HepG2 (cell line): ENCODE results near the gene IFITM10. TPM values are rescaled to one million over a fixed set of nuclear protein-coding genes. Genes with fewer than 3 reads are reported as not detected.

ENCODE experiments used
- ATAC-seq: fragments of 200-7000 bp; cut with Tn5 transposase; 3 replicates; pipeline ENCODE4 v1.9.1; 2020; ENCODE audit warnings: mild to moderate bottlenecking, moderate library complexity
- BruUV-seq: library from RNA; stranded (reverse); fragments of 400-500 nt; replicated peaks from 2 replicates; lab custom pipeline; 2021; lab: Mats Ljungman, UMichigan
- CTCF ChIA-PET: fragments of 300-600 bp; formaldehyde crosslinking; extraction: SDS; loops from one replicate; lab custom pipeline; 2021; ENCODE audit warnings: low total read pairs, inconsistent platforms, low intra/inter-chr PET ratio; lab: Yijun Ruan, JAX
- POLR2A ChIA-PET: fragments of 350-600 bp; sonication (Branson Sonifier 250); formaldehyde crosslinking; loops from one replicate; lab custom pipeline; 2020; ENCODE audit warnings: antibody characterized with exemption, inconsistent platforms; lab: Yijun Ruan, JAX
- DNase-seq: peaks from one replicate; pipeline ENCODE4 v3.0.0-alpha.2; 2015; ENCODE audit warnings: low spot score
- FAIRE-seq: peaks from 3 replicates; lab custom pipeline; 2011; peaks lifted over from hg19 to GRCh38; lab: Jason Lieb, UNC
- H2AFZ ChIP-seq: one replicate; pipeline ENCODE4 v1.6.1; 2011; ENCODE audit warnings: low read length, inconsistent platforms
- H3K27ac ChIP-seq: fragments of 300-600 bp; 3 replicates; pipeline ENCODE4 v1.8.0; 2011; ENCODE audit warnings: mixed run types, mild to moderate bottlenecking, mixed read lengths, low read length, inconsistent platforms; ENCODE audit not compliant: insufficient read depth; ENCODE audit errors: extremely low read length
- H3K27me3 ChIP-seq, 2 experiments: fragments of 200-600 bp in 1 of 2; 2 replicates in 1 of 2; 3 replicates in 1 of 2; pipeline versions ENCODE4 v1.6.0 to v1.8.0; 2011; ENCODE audit warnings: low read length in 2 of 2, mild to moderate bottlenecking in 2 of 2, moderate library complexity in 2 of 2, inconsistent platforms in 1 of 2; ENCODE audit not compliant: insufficient read depth in 2 of 2, control insufficient read depth in 1 of 2
- H3K36me3 ChIP-seq, 2 experiments: fragments of 200-600 bp in 1 of 2; replicated peaks in 1 of 2; 2 replicates in 1 of 2; 3 replicates in 1 of 2; pipeline versions ENCODE4 v1.5.1 to v1.8.0; 2011; ENCODE audit warnings: low read length in 2 of 2, inconsistent platforms in 1 of 2; ENCODE audit not compliant: insufficient read depth in 2 of 2, control insufficient read depth in 1 of 2
- H3K4me1 ChIP-seq: 2 replicates; pipeline ENCODE4 v1.5.1; 2012; ENCODE audit warnings: low read length, inconsistent platforms; ENCODE audit not compliant: insufficient read depth
- H3K4me2 ChIP-seq: 2 replicates; pipeline ENCODE4 v1.6.0; 2011; ENCODE audit warnings: low read depth, low read length, inconsistent platforms
- H3K4me3 ChIP-seq, 3 experiments: fragments of 200-600 bp in 1 of 3; sonication (generic), shearing (Covaris generic) in 1 of 3; replicated peaks in 1 of 3; 2 replicates each; pipeline ENCODE4 v1.5.1; 2011 to 2016; ENCODE audit warnings: low read length in 3 of 3, inconsistent platforms in 2 of 3, low read depth in 2 of 3, mild to moderate bottlenecking in 2 of 3, control low read depth in 1 of 3, mixed read lengths in 1 of 3; ENCODE audit not compliant: insufficient read depth in 1 of 3
- H3K79me2 ChIP-seq: one replicate; pipeline ENCODE4 v1.6.1; 2011; ENCODE audit warnings: low read length, inconsistent platforms; ENCODE audit not compliant: insufficient read depth
- H3K9ac ChIP-seq: 2 replicates; pipeline ENCODE4 v1.6.0; 2011; ENCODE audit warnings: mild to moderate bottlenecking, low read depth, low read length, inconsistent platforms; ENCODE audit not compliant: insufficient read depth
- H3K9me3 ChIP-seq: 2 replicates; pipeline ENCODE4 v1.5.1; 2012; ENCODE audit warnings: mild to moderate bottlenecking, low read length
- H4K20me1 ChIP-seq: 2 replicates; pipeline ENCODE4 v1.6.0; 2011; ENCODE audit warnings: inconsistent platforms, mild to moderate bottlenecking, low read length, moderate library complexity; ENCODE audit not compliant: insufficient read depth
- AGO2 ChIP-seq: fragments of 200-400 bp; formaldehyde crosslinking; optimal IDR thresholded peaks from 2 replicates; pipeline ENCODE3; 2017; ENCODE audit warnings: mild to moderate bottlenecking, low read depth, low read length, moderate library complexity
- AKAP8 ChIP-seq: sonication (generic); formaldehyde crosslinking; IDR thresholded peaks from 2 replicates; pipeline ENCODE4 v1.5.1; 2020; ENCODE audit warnings: mild to moderate bottlenecking, missing genetic modification reagents
- DPF2 ChIP-seq: sonication (generic); formaldehyde crosslinking; IDR thresholded peaks from 2 replicates; pipeline ENCODE4 v1.4.0; 2020; ENCODE audit warnings: mild to moderate bottlenecking, low read depth, missing genetic modification reagents, borderline replicate concordance
- GATAD2A ChIP-seq: IDR thresholded peaks from 2 replicates; pipeline ENCODE4 v1.6.1; 2016
- GTF2F1 ChIP-seq: fragments of 150-350 bp; IDR thresholded peaks from 2 replicates; pipeline ENCODE4 v1.6.1; 2014; ENCODE audit warnings: low read length
- RBFOX2 ChIP-seq: fragments of 200-400 bp; formaldehyde crosslinking; IDR thresholded peaks from 2 replicates; pipeline ENCODE4 v1.6.1; 2017; ENCODE audit warnings: low read depth, mild to moderate bottlenecking, low read length
- SMAD1 ChIP-seq: sonication (generic); formaldehyde crosslinking; IDR thresholded peaks from 2 replicates; pipeline ENCODE4 v1.4.0; 2020; ENCODE audit warnings: missing genetic modification reagents, low read depth, mild to moderate bottlenecking, borderline replicate concordance
- ZFP82 ChIP-seq: sonication (generic); formaldehyde crosslinking; IDR thresholded peaks from 2 replicates; pipeline ENCODE4 v1.5.1; 2020; ENCODE audit warnings: mild to moderate bottlenecking, missing genetic modification reagents, borderline replicate concordance
- ZNF460 ChIP-seq: sonication (generic); formaldehyde crosslinking; IDR thresholded peaks from 2 replicates; pipeline ENCODE4 v1.5.1; 2020; ENCODE audit warnings: missing genetic modification reagents, mild to moderate bottlenecking, borderline replicate concordance
- ZNF597 ChIP-seq: sonication (generic); formaldehyde crosslinking; IDR thresholded peaks from 2 replicates; pipeline ENCODE4 v1.5.0; 2020; ENCODE audit warnings: missing genetic modification reagents
- WGBS: methylation state at CpG from one replicate; pipeline ENCODE4 v1.1.6; 2017; ENCODE audit warnings: low lambda C conversion rate; 5-methylcytosine and 5-hydroxymethylcytosine counted together
- in situ Hi-C: cut with HindIII; loops from 2 replicates; pipeline ENCODE4 v1.10.0; 2017; ENCODE audit warnings: low pct_unique_long_range_greater_than_20kb; ENCODE audit not compliant: extremely low pct_ligation_motif_present
- intact Hi-C: fragments of 100-400 bp; cut with micrococcal nuclease; formaldehyde crosslinking; loops from one replicate; pipeline ENCODE4 v1.10.0; 2022; ENCODE audit not compliant: unreplicated experiment
- polyA plus RNA-seq, 8 experiments: library from polyadenylated mRNA; depleted of rRNA in 3 of 8; stranded (reverse) in 7 of 8; unstranded in 1 of 8; fragments of >200 nt; fragmentation: Illumina TruSeq in 4 of 8; extraction: Trizol in 4 of 8; gene quantifications; 2 replicates each; pipeline versions ENCODE4 v1.2.1 to v1.2.3, GENCODE V29; 2011 to 2016; ENCODE audit warnings: low read depth in 4 of 8, missing spikeins in 1 of 8, mixed read lengths in 1 of 8; ENCODE audit not compliant: insufficient read depth in 1 of 8
- total RNA-seq, 5 experiments: library from RNA; depleted of rRNA; stranded (reverse); fragments of >200 nt; fragmentation: Illumina TruSeq; extraction: Trizol; gene quantifications; 2 replicates each; pipeline ENCODE4 v1.2.3, GENCODE V29; 2016; ENCODE audit warnings: low read depth in 1 of 5

The IFITM10 gene
- total and polyA plus RNA-seq, 2 of the 13 experiments (the other 11 are each of a cell fraction or from before 2014, with no cell fraction given): 0.09 to 0.13 TPM

- peaks cover 25 to 36% of the 10 kb centered on the region in 2 experiments; a peak in 4 of 5 replicates for H3K36me3 ChIP-seq
- 100% methylated on average over 7 of the region's 23 CpGs for WGBS
Observed at GRCh38 chr11:1759151-1759850, 8.9 kb upstream of the IFITM10 start.

GRCh38 chr11:1758611-1759150, 8.3 kb upstream of the IFITM10 start:
- no peak overlapping the region for H3K4me2 ChIP-seq
- peaks cover 9% of the 10 kb centered on the region for H3K79me2 ChIP-seq
- 98% methylated on average over 7 of the region's 21 CpGs for WGBS
- FAIRE-seq (no peak), DNase-seq (no peak), ATAC-seq (no peak)
- intact Hi-C loops (no loop called here), in situ Hi-C loops (no loop called here)
- ChIA-PET CTCF (no interaction called here), POLR2A (no interaction called here)
- peaks cover 12% of the 10 kb centered on the region for H4K20me1 ChIP-seq
- TF ChIP-seq ZNF460 (CRISPR knock-in tag) (no peak), ZNF597 (CRISPR knock-in tag) (no peak), GATAD2A (no peak), DPF2 (CRISPR knock-in tag) (no peak), RBFOX2 (peak; percentile 36; the same call in 1 of the 2 replicates), AKAP8 (CRISPR knock-in tag) (no peak), ZFP82 (CRISPR knock-in tag) (no peak), AGO2 (peak; percentile 15), GTF2F1 (no peak)
- no peak overlapping the region for H3K4me3 ChIP-seq
- H2AFZ ChIP-seq: no peak overlapping the region
- H3K4me1 ChIP-seq: peaks cover 31% of the 10 kb centered on the region
- no peaks in the 10 kb centered on the region for H3K9me3 ChIP-seq
- BruUV-seq: no TSS peak
- H3K9ac ChIP-seq: no peak overlapping the region
- H3K27ac ChIP-seq: no peak overlapping the region
- peaks cover 25 to 36% of the 10 kb centered on the region in 2 experiments; a peak in 4 of 5 replicates for H3K36me3 ChIP-seq
- H3K27me3 ChIP-seq: no peaks in the 10 kb centered on the region

More at GRCh38 chr11:1759151-1759850, 8.9 kb upstream of the IFITM10 start:
- no peaks in the 10 kb centered on the region for H3K9me3 ChIP-seq
- H2AFZ ChIP-seq: no peak overlapping the region
- TF ChIP-seq RBFOX2: peak; percentile 53
- no peak for TF ChIP-seq SMAD1 (CRISPR knock-in tag)
- no peak overlapping the region for H3K4me2 ChIP-seq
- BruUV-seq: no TSS peak
- ChIA-PET POLR2A (interaction anchor here (0.6 kb wide), 1 partner anchor 36 kb away, joined by 3 read pairs; no protein-coding TSS in a partner anchor), CTCF (no interaction called here)
- no peak for FAIRE-seq
- H3K79me2 ChIP-seq: peaks cover 9% of the 10 kb centered on the region
- peaks cover 12% of the 10 kb centered on the region for H4K20me1 ChIP-seq
- no peak overlapping the region for H3K9ac ChIP-seq
- in situ Hi-C loops (no loop called here), intact Hi-C loops (no loop called here)
- H3K27ac ChIP-seq: no peak overlapping the region
- no peak for DNase-seq
- H3K4me1 ChIP-seq: peaks cover 34% of the 10 kb centered on the region
- H3K27me3 ChIP-seq: no peaks in the 10 kb centered on the region
- H3K4me3 ChIP-seq: no peak overlapping the region
- ATAC-seq: no peak
